ENCODE measurements around the gene CHAD.
"Not testable (repeated sequence)": the region's sequence is repeated elsewhere in the genome, so short reads cannot be mapped to it uniquely, and the experiment has no call there.

The CHAD gene

GRCh38 chr17:50421308-50422051, 47.2 kb downstream of the CHAD start:
- no peak overlapping the region for H3K56ac ChIP-seq (ENCODE audit: low read length)
- H2BK15ac ChIP-seq (replicated peaks; ENCODE audit: low read depth): no peak overlapping the region
- no peak overlapping the region for H3K27ac ChIP-seq (ENCODE audit: low read depth, low read length)
- no peak overlapping the region for H3K4ac ChIP-seq (ENCODE audit: low read depth, low read length)
- H3K79me2 ChIP-seq (ENCODE audit: control insufficient read depth, insufficient read depth, low read length): no peaks in the 10 kb centered on the region
- no peak overlapping the region for H3K18ac ChIP-seq (ENCODE audit: low read length)
- H3K4me3 ChIP-seq (ENCODE audit: low read length): no peak overlapping the region
- no CpG with 5 or more reads among the region's 3 CpGs for WGBS (ENCODE audit: extremely low coverage, insufficient coverage, low lambda C conversion rate)
- H3K4me1 ChIP-seq (ENCODE audit: control insufficient read depth, low read depth, low read length): peaks cover 6% of the 10 kb centered on the region
- no peak overlapping the region for H2AK5ac ChIP-seq (ENCODE audit: low read length)
- no peak overlapping the region for H3K9ac ChIP-seq (ENCODE audit: low read length)
- H2BK5ac ChIP-seq (ENCODE audit: low read length): no peak overlapping the region
- H4K8ac ChIP-seq (ENCODE audit: low read depth, low read length): no peak overlapping the region
- no peaks in the 10 kb centered on the region for H3K36me3 ChIP-seq (ENCODE audit: control insufficient read depth, insufficient read depth, low read length)
- H3K23ac ChIP-seq (ENCODE audit: low read length): no peak overlapping the region
- no peak for DNase-seq
- H3K27me3 ChIP-seq (ENCODE audit: insufficient read depth, low read length, poor library complexity): no peaks in the 10 kb centered on the region
- H3K79me1 ChIP-seq (ENCODE audit: low read length): no peaks in the 10 kb centered on the region
- no peak overlapping the region for H2BK120ac ChIP-seq (ENCODE audit: low read depth, low read length)
- no peak overlapping the region for H4K5ac ChIP-seq (ENCODE audit: low read length)
- H3K4me2 ChIP-seq (ENCODE audit: low read length): no peak overlapping the region

GRCh38 chr17:50420419-50421112, 48.1 kb downstream of the CHAD start:
- H3K79me2 ChIP-seq (ENCODE audit: control insufficient read depth, insufficient read depth, low read length): no peaks in the 10 kb centered on the region
- H3K23ac ChIP-seq (ENCODE audit: low read length): no peak overlapping the region
- H3K36me3 ChIP-seq (ENCODE audit: control insufficient read depth, insufficient read depth, low read length): no peaks in the 10 kb centered on the region
- no peak overlapping the region for H3K27ac ChIP-seq (ENCODE audit: low read depth, low read length)
- no peaks in the 10 kb centered on the region for H3K79me1 ChIP-seq (ENCODE audit: low read length)
- no CpG with 5 or more reads among the region's 6 CpGs for WGBS (ENCODE audit: extremely low coverage, insufficient coverage, low lambda C conversion rate)
- H4K8ac ChIP-seq (ENCODE audit: low read depth, low read length): no peak overlapping the region
- H4K5ac ChIP-seq (ENCODE audit: low read length): no peak overlapping the region
- H3K4me3 ChIP-seq (ENCODE audit: low read length): no peak overlapping the region
- H3K27me3 ChIP-seq (ENCODE audit: insufficient read depth, low read length, poor library complexity): no peaks in the 10 kb centered on the region
- H2BK120ac ChIP-seq (ENCODE audit: low read depth, low read length): no peak overlapping the region
- H3K9ac ChIP-seq (ENCODE audit: low read length): no peak overlapping the region
- peaks cover 5% of the 10 kb centered on the region for H3K4me1 ChIP-seq (ENCODE audit: control insufficient read depth, low read depth, low read length)
- H2BK5ac ChIP-seq (ENCODE audit: low read length): no peak overlapping the region
- no peak for DNase-seq
- no peak overlapping the region for H3K18ac ChIP-seq (ENCODE audit: low read length)
- no peak overlapping the region for H3K56ac ChIP-seq (ENCODE audit: low read length)
- no peak overlapping the region for H3K4me2 ChIP-seq (ENCODE audit: low read length)
- no peak overlapping the region for H3K4ac ChIP-seq (ENCODE audit: low read depth, low read length)
- no peak overlapping the region for H2AK5ac ChIP-seq (ENCODE audit: low read length)
- no peak overlapping the region for H2BK15ac ChIP-seq (replicated peaks; ENCODE audit: low read depth)

GRCh38 chr17:50419577-50419976, 49.1 kb downstream of the CHAD start:
- H3K27ac ChIP-seq (ENCODE audit: low read depth, low read length); H2AK5ac ChIP-seq (ENCODE audit: low read length); H3K18ac ChIP-seq (ENCODE audit: low read length); H3K23ac ChIP-seq (ENCODE audit: low read length); H3K79me1 ChIP-seq (ENCODE audit: low read length); H2BK5ac ChIP-seq (ENCODE audit: low read length); H3K36me3 ChIP-seq (ENCODE audit: control insufficient read depth, insufficient read depth, low read length); H3K4ac ChIP-seq (ENCODE audit: low read depth, low read length); H3K27me3 ChIP-seq (ENCODE audit: insufficient read depth, low read length, poor library complexity); H4K8ac ChIP-seq (ENCODE audit: low read depth, low read length); H3K56ac ChIP-seq (ENCODE audit: low read length); H3K4me3 ChIP-seq (ENCODE audit: low read length); H4K5ac ChIP-seq (ENCODE audit: low read length); H3K4me2 ChIP-seq (ENCODE audit: low read length); H2BK120ac ChIP-seq (ENCODE audit: low read depth, low read length); H3K79me2 ChIP-seq (ENCODE audit: control insufficient read depth, insufficient read depth, low read length); H2BK15ac ChIP-seq (replicated peaks; ENCODE audit: low read depth); H3K9ac ChIP-seq (ENCODE audit: low read length); DNase-seq; H3K4me1 ChIP-seq (ENCODE audit: control insufficient read depth, low read depth, low read length): not testable (repeated sequence)
- no CpG with 5 or more reads among the region's 10 CpGs for WGBS (ENCODE audit: extremely low coverage, insufficient coverage, low lambda C conversion rate)

GRCh38 chr17:50414808-50415207, 53.9 kb downstream of the CHAD start:
- Histone ChIP-seq H3K4ac (ENCODE audit: low read depth, low read length) (no peak overlapping the region), H4K5ac (ENCODE audit: low read length) (no peak overlapping the region), H3K4me1 (ENCODE audit: control insufficient read depth, low read depth, low read length) (no peaks in the 10 kb centered on the region), H3K79me1 (ENCODE audit: low read length) (no peaks in the 10 kb centered on the region), H2BK15ac (replicated peaks; ENCODE audit: low read depth) (no peak overlapping the region), H3K27me3 (ENCODE audit: insufficient read depth, low read length, poor library complexity) (no peaks in the 10 kb centered on the region), H2BK5ac (ENCODE audit: low read length) (no peak overlapping the region), H3K4me2 (ENCODE audit: low read length) (no peak overlapping the region), H3K23ac (ENCODE audit: low read length) (no peak overlapping the region), H3K79me2 (ENCODE audit: control insufficient read depth, insufficient read depth, low read length) (no peaks in the 10 kb centered on the region), H3K56ac (ENCODE audit: low read length) (no peak overlapping the region), H3K36me3 (ENCODE audit: control insufficient read depth, insufficient read depth, low read length) (no peaks in the 10 kb centered on the region), H3K4me3 (ENCODE audit: low read length) (no peak overlapping the region), H4K8ac (ENCODE audit: low read depth, low read length) (no peak overlapping the region), H2AK5ac (ENCODE audit: low read length) (no peak overlapping the region), H3K27ac (ENCODE audit: low read depth, low read length) (no peak overlapping the region), H3K9ac (ENCODE audit: low read length) (no peak overlapping the region), H3K18ac (ENCODE audit: low read length) (no peak overlapping the region), H2BK120ac (ENCODE audit: low read depth, low read length) (no peak overlapping the region)
- DNase-seq: no peak
- WGBS (ENCODE audit: extremely low coverage, insufficient coverage, low lambda C conversion rate): no CpG with 5 or more reads among the region's 3 CpGs

Measured in mesendoderm (in vitro differentiated cells).